ENCODE results near the gene SMIM9.
A peak's percentile ranks its signal among the peaks of the same experiment; 100 is the strongest.

GRCh38 chrX:154840856-154841255, 6.4 kb upstream of the SMIM9 start:
- TF ChIP-seq, protein P1, sequence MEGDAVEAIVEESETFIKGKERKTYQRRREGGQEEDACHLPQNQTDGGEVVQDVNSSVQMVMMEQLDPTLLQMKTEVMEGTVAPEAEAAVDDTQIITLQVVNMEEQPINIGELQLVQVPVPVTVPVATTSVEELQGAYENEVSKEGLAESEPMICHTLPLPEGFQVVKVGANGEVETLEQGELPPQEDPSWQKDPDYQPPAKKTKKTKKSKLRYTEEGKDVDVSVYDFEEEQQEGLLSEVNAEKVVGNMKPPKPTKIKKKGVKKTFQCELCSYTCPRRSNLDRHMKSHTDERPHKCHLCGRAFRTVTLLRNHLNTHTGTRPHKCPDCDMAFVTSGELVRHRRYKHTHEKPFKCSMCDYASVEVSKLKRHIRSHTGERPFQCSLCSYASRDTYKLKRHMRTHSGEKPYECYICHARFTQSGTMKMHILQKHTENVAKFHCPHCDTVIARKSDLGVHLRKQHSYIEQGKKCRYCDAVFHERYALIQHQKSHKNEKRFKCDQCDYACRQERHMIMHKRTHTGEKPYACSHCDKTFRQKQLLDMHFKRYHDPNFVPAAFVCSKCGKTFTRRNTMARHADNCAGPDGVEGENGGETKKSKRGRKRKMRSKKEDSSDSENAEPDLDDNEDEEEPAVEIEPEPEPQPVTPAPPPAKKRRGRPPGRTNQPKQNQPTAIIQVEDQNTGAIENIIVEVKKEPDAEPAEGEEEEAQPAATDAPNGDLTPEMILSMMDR (IDR thresholded peaks at IDR 0.05), result peak; percentile 15 to 68 (median 60)
- no peak for TF ChIP-seq POLR2A (IDR thresholded peaks at IDR 0.05)

Measured in adrenal gland (tissue), 5 donors.